NCI-H2081 (cell line): ENCODE data around the gene CEP170.
A peak's percentile ranks its signal among the peaks of the same experiment; 100 is the strongest.

Experiments used
- DNase-seq, 2 experiments: peaks; one replicate each; lab custom pipeline; 2025; lab: John Stamatoyannopoulos, UW

CEP170 gene

DNA sequence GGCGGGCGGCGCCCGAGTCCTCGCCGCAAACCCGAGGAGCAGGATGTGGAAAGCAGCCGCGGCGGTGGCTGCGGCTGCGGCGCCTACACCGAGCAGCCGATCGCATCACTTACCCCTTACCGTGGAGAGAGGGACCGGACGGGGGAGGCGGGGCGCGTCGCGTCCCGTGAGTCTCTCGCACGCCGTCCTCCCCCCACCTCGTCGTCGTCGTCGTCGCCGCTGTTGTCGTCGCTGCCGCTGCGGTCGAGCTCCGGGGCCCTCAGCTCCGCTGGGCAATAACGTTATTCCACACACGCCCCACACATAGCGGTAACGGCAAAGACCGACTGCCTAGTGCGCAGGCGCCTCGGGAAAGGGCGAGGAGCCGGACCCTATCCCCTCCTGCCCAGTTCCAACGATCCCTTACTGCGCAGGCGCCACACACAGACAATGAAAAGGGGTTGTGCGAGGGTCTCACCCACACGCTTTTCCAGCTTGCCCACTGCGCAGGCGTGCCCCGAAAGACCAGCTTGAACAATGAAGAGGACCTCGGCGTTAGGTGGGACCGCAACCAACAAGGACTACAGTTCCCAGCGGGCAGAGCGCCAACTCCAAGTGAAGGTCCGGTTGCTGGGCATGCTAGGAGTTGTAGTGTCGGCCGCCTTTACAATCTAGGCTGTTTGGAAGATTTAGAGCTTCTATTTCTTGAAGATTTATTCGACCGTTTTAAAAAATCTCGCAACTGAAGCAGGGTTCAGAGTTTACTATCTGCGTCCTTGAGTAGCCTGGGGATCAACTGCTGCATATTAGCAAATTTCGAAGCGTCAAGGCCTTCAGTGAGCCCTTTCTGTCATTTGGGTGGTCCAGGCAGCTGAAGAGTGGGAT is at the start of gene CEP170:
CEP170 (minus strand) TSS at position 355 of the 864 bp plus-strand sequence. CDS start 30,001 bp downstream, outside the sequence.
- peak; percentile 99 for DNase-seq

DNA sequence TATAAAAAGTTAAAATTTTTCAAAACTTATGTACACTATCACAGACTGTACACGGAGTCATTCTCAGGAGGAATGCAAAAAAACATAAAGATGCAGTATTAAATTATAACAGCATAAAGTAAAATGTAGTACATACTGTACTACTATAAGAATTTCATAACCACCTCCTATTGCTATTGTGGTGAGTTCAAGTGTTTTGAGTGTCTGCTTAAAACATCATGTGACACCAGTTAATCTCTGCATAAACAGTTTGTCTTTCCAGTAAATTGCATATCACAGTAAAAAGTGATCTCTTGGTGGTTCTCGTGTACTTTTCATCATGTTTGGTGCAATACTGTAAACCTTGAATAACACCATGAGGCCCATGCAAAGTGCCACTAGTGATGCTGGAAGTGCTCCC is 46.0 kb upstream of the CEP170 start:
- no peak for DNase-seq

DNA sequence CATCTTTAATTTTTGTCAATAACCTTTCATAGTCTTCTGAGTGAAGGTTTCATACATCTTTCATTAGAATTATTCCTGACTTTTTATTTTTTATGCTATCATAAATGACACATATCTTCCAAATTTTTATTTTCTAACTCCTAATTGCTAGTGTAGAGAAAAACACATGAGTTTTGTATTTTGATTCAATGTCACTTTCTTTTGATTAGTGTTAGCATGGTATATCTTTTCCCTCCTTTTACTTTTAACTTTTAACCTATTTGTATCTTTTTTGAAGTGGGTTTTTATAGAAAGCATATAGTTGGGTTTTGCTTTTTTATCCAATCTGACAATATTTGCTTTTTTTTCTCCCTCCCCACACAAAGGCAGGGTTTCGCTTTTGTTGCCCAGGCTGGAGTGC is 44.0 kb upstream of the CEP170 start:
- DNase-seq: no peak

DNA sequence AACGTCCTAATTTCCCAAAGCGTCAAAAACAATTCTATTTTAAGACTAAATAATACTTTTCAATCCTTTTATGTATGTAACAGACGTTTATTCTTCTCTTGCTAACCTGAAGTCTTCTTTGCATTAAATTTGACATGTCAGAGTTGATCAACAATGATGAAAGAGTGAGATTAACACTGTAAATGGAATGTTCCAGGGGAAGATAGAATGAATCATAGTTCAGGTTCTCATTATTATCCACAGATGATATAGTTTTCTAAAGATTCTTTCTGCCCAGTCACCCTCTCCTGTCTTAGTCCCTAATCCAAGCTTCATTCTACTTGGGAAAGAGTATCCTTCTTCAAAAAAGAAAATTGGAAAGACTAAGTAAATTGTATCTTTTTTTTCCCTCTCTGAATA is 39.6 kb upstream of the CEP170 start:
- no peak for DNase-seq

DNA sequence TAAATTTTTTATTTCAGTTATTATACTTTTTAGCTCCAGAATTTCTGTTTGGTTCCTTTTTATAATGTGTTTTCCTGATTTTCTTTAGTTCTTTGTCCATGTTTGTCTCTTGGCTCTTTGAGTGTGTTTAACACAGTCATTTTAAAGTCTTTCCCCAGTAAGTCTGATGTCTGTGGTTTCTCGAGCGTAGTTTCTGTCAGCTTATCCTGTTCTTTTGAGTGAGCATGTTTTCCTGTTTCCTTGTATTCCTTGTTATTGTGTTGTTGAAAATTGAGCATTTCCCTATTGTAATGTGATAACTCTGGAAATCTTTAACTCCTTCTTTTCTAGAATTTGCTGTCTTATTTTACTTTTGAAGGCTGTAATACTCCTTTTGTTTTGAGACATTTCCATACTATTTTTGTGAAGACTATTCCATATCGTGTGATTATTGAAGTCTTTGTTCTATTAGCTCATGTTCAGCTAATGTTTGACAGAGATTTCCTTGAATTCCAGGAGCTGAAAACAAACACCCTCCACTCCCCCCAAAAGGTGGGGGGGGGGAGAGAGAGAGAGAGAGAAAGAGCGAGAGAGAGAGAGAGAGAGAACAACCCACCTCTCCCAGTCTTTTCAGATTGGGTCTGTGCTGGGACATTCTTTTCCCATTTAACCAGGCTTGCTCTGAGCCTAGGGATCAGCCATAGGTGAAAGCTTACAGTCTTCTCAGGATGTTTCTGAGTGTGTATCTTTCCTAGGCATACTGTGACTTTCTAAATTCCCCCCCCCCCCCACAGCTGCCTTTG is 39.1 kb upstream of the CEP170 start:
- DNase-seq: no peak

DNA sequence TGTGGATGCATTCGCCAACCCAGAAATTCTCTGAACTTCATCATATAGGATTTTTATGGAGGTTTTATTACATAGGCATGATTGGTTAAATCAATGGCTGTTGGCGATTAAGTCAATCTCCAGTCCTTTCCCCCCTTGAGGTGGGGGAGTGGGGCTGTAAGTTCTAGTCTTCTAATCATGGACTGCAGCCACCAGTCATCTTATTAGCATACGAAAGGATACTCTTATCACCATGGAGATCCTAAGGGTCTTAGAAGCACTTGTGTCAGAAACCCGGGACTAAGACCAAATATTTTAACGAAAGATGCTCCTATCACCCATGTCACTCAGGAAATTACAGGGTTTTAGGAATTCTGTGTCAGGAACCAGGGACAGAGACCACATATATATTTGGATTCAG is 37.0 kb upstream of the CEP170 start:
- DNase-seq: no peak

DNA sequence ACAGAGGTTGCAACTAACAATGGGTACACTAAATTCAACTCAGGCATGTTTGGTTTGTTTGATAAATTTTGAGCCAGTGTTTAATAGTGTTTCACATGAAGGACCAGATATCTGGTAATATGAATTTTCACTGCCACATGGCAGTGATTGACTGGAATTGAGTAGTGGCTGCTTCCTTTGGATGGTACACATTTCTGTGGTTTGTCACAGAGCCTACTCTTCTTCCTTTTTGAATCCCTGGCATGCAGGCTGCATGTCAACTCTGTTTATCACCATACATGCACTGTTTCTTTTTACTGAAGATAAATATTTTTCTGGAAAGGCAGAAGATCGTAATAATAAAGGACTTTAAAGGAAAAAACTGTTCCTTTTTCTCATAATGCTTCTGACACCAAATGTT is 36.2 kb upstream of the CEP170 start:
- no peak for DNase-seq

DNA sequence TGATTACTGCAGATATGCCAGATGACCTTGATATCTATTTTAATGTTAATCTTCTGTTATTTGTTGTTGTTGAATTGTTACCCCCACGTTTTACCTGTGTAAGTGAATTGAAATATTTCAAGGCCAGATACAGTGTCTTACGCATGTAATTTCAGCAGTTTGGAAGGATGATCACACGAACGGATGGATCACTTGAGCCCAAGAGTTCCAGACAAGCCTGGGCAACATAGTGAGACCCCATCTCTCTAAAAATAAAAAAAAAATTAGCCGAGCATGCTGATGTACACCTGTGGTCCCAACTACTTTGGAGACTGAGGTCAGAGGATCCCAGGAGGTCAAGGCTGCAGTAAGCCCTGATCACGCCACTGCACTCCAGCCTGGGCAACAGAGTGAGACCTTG is 33.0 kb upstream of the CEP170 start:
- DNase-seq: no peak

DNA sequence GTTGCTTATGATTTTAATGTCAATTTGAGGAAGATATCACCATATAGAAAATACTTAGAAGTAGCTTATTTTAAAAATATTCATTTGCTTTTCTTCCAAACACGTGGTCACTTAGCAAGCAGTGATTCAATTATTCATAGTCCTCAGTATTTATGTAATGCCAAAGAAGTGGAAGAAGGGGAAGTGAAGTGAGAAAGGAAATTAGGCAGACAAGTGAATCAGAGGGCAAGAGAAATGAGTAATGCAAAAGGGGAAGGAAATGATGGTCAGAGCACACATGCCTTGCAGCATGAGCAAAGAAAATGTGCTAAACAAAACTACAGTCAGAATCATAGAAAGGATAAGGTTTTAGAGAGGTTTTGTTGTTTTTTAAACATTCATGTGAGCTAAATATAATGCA is 32.6 kb upstream of the CEP170 start:
- DNase-seq: no peak

DNA sequence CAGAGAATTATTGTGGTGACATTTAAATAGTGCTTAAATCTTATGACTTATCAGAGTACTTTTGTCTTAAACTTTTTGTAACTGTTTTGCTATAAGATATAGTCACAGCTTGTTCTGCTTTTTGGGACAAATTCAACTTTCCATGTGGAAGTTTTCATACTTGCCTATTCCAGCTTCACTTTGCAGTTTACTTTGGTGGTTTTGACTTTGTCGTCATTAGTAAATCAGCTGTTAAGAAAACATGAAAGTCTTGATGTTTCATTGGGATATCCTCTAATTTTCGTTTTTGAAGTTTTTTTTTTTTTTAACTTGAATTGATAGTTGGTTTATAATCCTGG is 32.0 kb upstream of the CEP170 start:
- DNase-seq: no peak

DNA sequence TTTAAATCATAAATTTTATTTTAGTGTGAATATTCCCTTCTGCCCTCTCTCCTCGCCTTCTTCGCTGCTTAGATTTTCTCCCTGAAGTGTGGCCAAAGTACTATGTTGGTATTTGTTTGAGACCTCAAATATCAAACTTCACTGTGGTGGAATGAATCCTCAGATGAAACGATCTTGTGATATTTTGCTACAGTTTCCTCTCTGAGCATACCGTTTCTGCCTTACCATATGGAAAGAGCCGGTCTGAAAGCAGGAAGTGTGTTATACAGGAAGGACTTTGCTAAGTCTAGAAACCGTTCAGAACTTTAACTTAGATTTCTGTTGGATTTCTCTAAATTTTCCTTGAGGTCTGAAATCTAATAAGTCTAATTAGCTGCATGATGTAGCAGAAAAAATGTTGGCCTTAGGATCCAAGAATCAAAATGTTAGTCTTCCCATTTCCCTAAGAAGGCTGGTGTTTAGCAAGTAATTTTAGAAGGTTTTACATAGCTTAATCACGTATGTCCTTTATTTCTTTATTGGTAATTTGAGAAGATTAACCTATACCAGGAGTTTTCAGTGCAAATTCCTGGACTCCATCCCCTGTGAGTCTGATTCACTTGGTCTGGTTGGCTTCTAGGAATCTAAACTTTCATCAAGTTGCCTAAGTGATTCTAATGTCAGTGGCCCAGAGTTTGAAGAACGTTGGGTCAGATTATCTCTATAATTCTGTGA is 31.5 kb upstream of the CEP170 start:
- no peak for DNase-seq

DNA sequence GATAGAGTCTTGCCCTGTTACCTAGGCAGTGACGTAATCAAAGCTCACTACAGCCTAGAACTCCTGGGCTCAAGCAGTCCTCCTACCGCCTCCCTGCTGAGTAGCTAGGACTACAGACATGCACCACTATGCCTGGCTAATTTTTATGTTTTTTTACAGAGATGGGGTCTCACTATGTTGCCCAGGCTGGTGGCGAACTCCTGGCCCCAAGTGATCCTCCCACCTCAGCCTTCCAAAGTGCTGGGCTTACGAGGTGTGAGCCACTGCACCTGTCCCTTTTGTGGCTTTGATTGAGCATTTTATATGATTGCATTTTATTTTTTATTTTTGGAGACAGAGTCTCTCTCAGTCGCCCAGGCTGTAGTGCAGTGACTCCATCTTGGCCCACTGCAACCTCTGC is 26.6 kb upstream of the CEP170 start:
- DNase-seq: no peak

DNA sequence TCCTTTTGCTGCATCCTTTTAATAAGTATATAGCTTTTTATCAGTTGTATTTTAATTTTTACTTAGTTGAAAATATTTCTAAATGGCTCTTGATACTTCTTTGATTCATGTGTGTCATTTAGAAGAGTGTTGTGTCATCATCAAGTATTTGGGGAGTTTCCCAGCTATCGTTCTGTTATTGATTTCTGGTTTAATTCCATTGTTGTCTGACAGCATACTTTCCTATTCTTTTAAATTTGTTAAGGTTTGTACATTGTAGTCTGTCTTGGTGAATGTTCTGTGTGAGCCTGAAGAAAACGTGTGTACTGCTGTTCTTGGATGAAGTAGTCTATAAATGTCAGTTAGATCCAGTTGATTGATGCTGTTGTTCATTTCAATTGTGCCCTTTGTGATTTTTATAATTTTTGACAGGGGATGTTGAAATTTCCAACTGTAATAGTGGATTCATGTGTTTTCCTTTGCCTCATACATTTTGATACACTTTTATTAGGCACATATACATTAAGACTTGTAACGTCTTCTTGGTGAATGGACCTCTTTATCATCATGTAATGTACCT is 25.6 kb upstream of the CEP170 start:
- DNase-seq: no peak

DNA sequence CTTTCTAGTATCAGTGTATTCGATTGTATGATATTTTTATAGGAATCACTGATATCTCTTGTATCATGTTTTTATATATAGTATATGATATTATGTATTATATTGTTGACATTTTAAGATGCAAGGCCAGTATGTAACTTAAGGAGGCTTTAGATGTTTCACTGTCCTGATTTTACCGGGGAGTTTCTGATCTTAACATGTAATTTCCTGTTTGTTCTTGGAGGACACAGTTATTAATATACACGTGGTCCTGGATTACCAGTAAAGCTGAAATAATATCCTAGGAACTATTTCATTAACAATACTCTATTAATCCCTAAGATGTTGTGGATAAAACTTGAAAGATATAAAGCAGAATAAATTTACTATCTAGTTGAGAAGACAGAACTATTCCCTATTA is 20.2 kb upstream of the CEP170 start:
- DNase-seq: no peak

DNA sequence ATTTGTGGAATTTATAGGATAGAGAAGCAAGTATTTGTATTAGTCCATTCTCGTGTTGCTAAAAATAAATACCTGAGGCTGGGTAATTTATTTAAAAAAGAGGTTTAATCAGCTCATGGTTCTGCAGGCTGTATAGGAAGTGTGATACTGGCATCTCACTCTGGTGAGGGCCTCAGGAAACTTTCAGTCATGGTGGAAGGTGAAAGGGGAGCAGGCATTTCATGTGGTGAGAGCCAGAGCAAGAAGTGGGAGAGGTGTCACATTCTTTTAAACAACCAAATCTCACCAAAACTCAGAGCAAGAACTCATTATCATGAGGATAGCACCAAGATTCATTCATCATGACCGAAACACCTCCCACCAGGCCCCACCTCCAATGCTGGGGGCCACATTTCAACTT is 18.9 kb upstream of the CEP170 start:
- DNase-seq: no peak

DNA sequence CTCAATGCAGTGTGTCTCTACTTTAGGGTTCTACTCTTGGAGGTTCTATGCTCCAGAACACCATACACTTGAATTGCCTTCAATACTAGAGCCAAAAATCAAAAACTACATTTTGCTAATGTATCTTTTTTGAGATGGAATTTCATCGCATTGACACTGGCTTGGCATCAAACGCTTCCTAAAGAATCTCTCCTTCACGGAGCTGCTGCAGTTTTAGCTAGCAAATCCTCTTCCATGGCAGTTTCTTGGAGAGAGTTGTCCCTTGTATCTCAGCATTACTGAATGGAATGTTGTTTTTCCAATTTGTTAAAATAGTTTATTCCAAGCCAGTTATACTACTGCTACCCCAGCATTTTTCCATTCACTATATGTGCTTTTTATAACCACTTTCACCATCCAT is 18.4 kb upstream of the CEP170 start:
- no peak for DNase-seq

DNA sequence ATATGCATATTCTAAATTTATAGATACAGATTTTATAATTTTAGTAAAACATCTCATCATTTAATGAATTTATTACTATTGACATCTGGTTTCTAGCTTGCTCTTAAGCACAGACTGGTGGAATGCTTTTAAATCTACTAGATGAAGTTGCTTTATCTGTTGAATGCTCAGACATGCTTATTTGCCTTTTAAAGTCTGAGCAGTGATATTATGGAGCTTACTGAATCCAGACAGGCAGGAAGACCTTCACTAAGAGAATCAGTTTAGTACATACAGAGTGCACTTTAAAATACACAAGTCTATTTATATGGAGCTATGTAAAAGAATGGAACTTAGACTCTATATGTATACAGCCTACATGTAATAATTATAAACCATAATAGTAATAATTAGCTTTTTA is 17.3 kb upstream of the CEP170 start:
- DNase-seq: no peak

DNA sequence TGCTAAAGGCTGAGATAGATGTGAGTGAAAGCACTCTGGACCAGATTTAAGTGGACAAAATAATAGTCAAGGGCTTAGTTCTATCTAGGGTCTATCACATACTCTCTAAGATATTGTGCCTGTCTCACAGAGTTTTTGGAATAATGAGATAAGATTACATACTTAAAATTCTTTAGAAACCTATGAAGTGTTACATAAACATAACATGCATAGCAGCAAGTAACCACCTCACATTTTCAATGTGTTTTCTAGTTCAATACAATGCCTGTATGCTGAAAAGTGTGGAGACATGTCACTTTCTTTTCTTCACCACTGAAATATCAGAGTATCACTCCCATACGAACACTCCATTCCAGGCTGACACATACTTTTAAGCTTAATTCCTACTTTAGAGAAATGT is 16.9 kb upstream of the CEP170 start:
- no peak for DNase-seq

DNA sequence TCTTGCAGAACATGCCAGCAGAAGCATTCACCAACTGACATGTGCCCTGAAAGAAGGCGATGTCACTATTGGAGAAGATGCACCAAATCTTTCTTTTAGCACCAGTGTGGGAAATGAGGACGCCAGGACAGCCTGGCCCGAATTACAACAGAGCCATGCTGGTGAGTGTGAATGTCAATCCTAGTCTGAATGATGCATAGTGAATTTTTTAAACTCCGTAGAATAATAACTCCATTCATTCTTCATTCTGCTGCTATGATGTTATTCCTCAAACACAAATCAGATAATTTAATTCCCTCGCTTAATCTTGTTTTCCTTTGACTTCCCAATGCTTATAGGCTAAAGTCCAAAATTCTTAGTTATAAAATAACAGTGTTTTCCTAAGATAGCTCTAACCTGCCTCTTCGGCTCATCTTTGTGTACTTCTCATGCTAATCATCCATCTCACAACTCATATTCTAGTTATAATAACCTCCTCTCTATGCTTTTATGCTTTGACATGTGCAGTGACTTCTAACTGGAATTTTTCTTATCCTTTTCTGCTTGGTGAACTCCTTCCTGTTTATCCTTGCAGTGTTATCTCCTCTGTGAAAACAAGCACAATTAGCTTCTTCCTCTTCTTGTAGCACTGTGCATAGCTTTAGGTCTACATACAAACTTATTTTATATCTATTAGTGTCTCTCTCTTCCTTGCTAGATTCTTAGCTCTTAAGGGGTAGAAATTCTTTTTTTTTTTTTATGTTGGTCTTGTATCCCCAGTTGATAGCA is 15.2 kb upstream of the CEP170 start:
- DNase-seq: no peak

DNA sequence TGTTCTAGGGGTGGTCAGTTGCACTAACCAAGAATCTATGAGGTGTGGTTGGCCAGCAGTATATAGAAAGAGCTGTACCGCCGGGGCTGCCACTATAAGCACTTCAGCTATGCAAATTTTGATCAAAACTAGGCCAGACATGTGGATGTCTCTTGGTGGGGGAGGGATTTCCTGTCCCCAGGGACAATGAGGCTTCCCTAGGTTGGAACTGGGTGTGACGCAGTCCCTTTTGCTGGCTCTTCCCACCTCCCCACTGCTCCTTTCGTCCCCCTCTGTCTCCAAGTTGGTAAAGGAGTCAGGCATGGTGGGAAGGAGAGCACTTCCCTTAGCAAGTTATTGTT is 14.3 kb upstream of the CEP170 start:
- no peak for DNase-seq

DNA sequence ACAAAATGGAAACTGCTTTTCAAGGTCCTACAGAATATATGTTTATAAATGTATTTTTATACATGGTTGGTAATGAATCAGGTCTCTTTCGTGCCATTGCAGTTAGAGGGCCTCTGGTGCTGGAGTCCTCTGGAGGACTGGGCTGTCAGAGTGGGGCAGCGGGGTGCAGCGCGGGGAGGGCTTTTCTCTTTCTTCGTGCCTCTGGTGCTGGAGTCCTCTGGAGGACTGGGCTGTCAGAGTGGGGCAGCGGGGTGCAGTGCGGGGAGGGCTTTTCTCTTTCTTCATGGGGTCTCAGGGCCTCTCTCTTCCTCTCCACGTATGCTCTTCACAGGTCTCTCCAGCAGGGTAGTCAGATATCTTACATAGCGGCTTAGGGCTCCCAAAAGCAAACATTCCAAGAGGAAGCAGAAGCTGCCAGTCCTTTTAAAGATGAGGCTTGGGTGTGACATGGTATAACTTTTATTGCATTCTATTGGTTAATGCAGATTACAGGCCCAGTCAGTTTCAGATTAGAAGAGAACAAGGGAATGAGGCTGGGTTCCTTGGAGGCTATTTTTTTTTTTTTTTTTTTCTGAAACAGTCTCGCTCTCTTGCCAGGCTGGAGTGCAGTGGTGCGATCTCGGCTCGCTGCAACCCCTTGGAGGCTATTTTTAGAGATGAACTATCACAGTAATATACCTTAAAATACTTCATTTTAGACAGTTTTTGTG is 13.8 kb upstream of the CEP170 start:
- DNase-seq: no peak
